HCEC 1CT (cell line): Measurements from ENCODE around the gene YIF1A.
A peak's percentile ranks its signal among the peaks of the same experiment; 100 is the strongest.
"Not testable (repeated sequence)": the region's sequence is repeated elsewhere in the genome, so short reads cannot be mapped to it uniquely, and the experiment has no call there.

Source experiments
- DNase-seq: peaks from one replicate; pipeline ENCODE4 v3.0.0-alpha.2; 2017

Gene YIF1A

DNA sequence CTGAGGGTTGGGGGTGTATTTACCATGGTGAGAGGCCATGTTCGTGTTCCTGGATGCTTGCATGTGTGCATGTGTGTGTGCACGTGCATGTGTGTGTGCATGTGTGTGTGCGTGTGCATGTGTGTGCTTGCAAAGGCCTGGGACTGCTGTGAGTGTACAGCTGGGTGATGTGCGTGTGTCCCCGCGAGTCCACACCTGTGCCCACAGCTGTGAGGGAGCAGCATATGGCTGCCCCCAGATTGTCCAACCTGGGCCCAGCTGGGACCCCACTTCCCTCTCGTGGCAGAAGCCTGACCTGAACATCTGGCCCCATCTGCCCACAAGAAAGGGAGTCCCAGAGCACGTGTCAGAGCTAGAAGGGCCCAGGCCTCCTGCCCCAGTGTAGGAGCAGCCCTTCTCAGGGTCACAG is 36.3 kb upstream of the YIF1A start:
- DNase-seq, result peak; percentile 32

DNA sequence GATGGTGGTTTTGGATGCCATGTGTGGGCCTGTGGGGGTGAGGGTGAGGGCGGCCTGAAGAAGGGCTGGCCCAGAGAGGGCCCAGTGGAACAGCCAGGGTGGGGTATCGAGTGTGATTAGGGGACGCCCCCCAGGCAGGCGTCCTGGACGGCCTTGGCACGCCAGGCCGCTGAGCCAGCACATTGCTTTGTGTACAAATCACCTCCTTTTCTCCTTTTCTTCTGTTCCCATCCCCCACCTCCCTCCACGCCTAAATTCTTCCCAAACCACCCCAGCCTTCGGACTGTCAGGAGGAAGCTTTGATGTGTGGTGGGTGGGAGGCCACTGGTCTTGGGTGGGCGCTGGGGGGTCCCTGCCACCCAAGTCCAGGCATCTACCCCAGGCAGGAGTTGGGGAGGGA is 35.7 kb upstream of the YIF1A start:
- peak; percentile 46 for DNase-seq

GRCh38 chr11:66323684-66324083 is 34.7 kb upstream of the YIF1A start:
- DNase-seq, result no peak

- DNase-seq, result peak; percentile 43
Observed at GRCh38 chr11:66322732-66323427, 33.9 kb upstream of the YIF1A start.

DNA sequence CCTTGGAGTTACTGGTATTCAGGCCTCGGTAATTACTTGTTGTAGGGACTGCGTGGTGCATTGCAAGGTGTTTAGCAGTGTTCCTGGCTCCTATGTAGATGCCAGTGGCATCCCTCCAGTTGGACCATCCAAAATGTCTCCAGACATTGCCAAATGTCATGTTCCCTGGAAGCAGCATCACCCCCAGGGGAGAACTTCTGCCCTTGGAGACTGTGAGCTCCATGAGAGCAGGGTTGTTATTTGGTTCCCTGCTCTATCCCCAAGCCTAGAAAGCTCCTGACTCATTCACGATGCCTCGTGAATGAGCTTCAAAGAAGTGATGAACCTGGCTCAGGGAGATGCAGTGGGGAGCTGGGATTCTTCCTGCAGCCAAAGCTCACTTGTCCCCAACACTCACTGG is 32.7 kb upstream of the YIF1A start:
- no peak for DNase-seq

DNA sequence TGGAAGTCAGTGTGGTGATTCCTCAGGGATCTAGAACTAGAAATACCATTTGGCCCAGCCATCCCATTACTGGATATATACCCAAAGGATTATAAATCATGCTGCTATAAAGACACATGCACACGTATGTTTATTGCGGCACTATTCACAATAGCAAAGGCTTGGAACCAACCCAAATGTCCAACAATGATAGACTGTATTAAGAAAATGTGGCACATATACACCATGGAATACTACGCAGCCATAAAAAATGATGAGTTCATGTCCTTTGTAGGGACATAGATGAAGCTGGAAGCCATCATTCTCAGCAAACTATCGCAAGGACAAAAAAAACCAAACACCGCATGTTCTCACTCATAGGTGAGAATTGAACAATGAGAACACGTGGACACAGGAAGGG is 31.8 kb upstream of the YIF1A start:
- not testable (repeated sequence) for DNase-seq

DNA sequence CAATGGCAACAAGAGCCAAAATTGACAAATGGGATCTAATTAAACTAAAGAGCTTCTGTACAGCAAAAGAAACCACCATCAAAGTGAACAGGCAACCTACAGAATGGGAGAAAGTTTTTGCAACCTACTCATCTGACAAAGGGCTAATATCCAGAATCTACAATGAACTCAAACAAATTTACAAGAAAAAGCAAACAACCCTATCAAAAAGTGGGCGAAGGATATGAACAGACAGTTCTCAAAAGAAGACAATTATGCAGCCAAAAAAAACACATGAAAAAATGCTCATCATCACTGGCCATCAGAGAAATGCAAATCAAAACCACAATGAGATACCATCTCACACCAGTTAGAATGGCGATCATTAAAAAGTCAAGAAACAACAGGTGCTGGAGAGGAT is 31.3 kb upstream of the YIF1A start:
- DNase-seq, result not testable (repeated sequence)

- no peak for DNase-seq
Observed at GRCh38 chr11:66318600-66318970, 29.6 kb upstream of the YIF1A start.

DNA sequence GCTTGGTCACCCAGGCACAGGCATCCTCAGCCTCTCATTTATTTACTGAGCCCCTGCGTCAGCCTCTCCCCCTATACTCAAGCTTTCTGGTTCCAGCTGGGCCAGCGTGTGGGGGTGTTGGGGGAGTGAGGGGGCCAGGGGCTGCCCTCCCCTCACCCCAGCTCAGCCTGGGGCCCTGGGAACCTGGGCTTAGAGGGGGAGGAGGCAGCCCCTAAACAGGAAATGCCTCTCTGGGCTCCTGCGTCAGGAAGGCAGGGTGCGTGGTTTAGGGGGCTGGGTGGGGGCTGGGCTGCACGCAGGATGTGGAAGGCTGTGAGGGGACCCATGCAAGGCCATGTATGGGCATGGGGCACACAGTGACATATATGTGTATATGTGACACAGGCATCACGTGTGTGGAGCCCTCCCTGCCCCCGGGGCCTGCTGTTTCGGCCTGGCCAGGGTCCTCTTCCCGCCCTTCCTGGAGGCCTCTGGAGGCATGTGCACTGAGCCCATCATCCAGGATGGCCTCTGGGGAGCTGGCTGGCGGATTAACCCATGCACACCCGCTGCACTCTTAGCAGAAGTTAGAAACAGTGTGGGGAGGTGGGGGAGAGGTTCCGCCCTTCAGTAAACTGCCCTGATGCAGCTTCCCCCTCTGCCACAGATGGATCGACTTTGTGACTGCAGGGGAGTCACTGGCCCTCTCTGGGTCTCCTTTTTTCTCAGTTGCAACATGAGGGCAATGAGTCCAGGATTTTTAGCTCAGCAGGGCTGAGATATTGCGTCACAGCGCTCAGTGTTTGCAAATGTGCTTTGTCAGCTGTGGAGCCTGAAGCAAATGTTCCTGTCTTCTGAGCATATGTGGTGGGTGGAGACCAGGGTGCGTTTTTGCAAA is 29.0 kb upstream of the YIF1A start:
- peak; percentile 90 for DNase-seq

DNA sequence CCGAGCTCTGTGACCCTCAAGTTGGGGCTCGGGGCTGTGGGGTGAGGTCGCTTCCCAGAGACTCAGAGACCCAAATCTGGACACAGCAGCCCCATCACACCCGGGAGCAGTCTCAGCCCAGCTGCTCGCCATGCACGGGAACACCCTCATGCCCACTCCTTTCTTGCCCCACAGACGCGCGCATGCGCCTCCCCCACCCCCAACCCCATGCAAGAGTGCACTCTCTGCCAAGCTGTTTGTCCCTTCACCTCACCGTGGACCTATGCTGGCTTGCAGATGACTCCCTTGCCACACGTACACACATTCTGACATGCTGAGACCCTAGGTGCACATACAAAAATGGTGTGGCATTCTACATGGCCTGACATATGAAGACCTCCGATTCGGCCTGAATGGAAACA is 28.4 kb upstream of the YIF1A start:
- DNase-seq, result peak; percentile 60

DNA sequence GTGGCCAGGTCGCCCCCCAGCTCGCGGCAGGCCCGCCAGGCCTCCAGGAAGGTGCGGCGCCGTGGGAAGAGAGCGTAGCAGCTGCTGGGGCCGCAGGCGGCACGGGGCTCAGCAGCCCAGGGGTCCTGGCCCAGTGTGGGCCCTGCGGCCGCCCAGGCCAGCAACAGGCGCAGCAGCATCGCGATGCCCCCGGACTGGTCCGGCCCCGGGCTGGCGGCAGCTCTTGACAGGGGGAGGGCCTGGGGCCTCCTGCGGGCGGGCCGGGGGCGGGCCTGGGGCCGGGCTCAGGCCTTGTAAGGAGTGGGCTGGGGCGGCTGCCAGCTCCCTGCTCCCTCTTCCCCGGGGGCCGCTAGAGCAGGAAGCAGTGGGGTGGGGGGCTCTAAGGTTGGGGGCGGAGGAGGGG is 27.9 kb upstream of the YIF1A start, which contains the start of gene CD248:
Gene CD248, minus strand, starts transcription at position 196 of the 403 bp plus-strand sequence. Its CDS starts 17 bp downstream, at position 179.
- peak; percentile 71 for DNase-seq

DNA sequence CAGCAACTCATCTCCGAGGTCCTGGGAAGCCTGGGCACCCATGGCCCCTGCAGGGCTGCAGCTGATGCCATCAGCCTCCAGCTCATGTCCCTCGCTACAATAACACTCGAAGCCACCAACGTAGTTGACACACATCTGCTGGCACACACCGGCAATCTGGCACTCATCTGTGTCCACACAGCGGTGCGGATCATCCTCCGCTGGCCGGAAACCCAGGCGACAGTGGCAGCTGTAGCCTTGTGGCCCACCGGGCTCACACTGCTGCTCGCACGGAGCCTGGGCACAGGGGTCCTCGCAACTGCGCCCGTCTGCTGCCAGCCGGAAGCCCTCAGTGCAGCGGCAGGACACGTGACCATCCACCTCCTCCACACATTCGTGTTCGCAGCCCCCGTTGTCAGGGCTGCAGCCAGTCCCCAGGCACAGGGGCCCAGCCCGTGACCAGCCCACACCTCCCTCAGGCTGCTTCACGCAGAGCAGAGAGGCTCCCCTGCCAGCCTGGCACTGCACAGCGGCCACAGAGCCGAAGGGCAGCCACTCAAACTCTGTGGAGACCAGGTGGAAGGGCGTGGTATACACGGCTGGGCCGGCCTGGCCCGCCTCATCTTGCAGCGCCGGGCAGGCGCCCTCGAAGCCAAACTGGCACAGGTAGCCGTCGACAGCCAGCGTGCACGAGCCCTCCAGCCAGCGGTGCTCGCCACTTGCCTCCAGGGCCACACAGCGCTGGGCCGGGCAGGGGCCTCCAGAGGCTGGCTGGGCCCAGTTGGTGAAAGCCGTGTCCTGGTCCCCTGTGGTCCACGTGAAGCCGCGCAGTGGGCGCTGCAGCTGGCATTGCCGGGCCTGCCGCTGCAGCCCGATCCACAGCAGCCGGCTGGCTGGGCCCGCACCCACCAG is 27.2 kb upstream of the YIF1A start:
- peak; percentile 8 for DNase-seq

DNA sequence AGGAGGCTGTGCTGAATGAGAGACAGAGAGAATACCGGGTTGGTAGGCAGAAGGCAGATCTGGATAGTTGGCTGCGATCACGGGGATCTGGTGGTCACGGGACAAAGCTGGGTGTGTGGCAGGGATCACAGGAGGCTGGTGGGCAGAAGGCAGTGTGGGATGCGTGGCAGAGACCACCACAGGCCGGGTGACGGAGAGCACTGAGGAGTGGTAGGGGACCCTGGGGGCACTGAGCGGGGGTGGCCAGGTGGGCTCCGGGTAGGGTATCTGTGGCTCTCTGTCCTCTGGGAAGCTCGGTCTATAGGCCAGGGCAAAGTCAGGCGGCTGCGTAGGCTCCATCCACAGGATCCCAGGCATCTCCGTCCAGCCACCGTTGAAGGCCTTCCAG is 26.5 kb upstream of the YIF1A start:
- no peak for DNase-seq

DNA sequence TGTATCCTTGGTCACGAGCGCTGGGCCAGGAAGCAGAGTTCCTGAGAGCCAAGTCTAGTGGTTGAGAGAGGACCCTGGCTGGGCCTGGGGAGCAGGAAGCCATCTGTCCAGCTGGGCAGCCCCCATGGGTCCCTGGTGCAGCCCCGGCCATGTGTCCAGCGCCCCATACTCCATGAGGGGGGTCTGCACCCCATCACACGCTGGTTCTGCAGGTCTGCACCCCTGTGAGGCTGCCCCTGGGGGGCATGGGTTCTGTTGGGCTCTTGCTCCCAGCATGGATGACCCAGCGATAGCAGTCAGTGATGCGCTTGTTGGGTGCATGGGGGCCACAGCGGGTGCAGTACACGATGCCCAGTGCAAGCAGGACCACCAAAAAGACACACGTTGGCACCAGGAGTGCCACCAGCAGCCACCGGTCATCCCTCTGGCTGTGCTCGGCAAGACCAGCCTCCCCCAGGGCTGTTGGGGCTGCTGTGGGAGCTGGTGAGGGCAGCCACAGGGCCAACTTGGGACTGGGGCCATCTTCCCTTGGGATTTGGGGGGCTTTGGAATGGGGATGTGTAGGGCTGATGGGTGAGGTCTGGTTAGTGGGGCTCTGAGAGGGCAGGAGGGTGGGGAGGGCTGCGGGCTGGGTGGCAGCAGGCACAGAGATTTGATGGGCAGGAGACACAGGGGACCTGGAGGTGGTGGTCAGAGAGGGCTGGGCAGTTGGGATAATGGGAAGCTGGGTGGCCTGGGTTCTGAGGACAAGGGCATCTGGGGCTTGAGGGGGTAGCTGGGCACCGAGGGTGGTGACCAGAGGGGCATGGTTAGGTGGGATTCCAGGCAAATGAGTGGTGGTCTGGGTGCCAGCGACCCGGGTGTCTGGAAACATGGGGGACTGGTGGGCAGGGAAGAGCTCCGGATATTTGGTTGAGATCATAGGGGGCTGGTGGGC is 25.9 kb upstream of the YIF1A start:
- no peak for DNase-seq

DNA sequence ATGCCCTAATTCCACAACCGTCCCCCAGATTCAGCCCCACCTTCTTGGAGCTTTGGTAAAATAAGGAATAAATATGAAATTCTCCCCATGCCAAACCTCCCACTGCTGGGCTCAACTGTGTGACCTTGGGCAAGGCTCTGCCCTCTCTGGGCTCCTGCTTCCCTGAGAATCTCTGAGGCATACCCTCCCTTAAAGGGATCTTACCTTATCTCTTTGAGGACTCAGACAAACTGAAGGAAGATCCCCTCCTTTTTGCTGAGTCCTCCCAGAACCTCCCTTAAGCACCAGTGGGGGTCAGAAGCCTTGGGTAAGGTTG is 25.2 kb upstream of the YIF1A start:
- no peak for DNase-seq

- peak; percentile 67 for DNase-seq
Observed at GRCh38 chr11:66313321-66314185, 24.6 kb upstream of the YIF1A start.

DNA sequence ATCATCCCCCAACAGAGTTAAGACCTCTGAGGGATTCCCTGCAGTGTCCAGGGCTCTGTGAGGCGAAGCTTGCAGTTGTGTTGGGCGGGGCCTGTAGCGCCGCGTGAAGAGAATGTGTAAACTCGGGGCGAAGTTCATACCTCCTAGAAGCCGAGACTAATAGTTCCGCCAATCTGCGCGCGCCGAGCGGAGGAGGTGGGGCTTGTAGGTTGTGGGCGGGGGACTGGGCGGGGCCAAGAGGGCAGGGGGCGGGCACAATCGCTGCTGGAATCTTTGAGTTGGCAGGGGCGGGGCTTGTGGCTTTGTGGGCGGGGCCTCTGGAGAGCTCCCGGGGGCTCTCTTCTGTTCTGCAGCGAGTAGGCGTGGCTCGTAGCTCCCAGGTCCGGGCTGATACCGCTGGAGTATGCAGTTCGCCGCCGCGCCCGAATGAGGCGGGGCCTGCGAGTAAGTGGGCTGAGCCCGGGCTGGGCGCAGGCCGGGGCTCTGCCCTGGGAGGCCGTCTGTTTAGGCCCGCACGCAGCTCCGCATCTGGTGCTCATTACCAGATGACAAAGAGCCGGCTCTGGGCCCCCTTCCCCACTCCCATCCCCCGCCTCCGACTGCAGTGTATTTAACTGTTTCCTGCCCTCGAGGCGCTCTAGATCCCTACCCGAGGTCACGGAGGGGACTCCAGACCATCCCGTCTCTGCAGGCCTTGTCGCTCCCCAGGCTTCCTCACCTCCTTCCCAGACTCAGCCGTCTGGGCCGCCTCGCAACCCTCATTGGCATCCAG is 23.8 kb upstream of the YIF1A start:
- peak; percentile 99 for DNase-seq

DNA sequence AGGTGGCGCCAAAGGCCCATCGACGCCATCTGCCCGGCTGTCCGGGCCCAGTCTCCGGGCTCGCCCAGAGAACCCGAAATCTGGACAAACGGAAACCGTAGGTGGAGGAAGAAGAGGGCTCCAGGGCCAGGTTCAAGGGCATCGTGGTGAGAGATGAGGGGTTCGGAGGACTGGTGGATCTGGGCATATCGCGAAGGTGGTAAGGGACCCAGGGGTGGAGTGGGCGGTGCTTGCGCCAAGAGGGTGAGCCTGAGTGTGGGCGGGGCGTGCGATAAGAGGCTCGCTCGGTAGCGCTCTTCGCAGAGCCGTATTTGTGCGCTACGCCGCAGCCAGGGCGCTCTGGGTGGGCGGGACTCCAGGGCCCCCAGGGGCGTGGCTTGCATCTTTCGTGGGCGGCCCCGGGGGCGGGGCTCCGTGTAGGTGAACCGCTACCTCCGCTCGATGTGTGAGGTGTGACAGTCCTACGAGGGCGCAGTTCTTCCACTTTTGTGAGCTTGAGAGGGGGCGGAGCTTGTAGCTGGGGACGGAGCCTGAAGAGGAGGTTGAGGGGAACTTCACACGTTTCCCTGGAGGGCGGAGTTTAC is 23.1 kb upstream of the YIF1A start:
- peak; percentile 89 for DNase-seq

GRCh38 chr11:66311470-66311964 is 22.6 kb upstream of the YIF1A start:
- DNase-seq, result no peak
